Measurements from ENCODE around the gene LRRC75A. TPM values are rescaled to one million over a fixed set of nuclear protein-coding genes. Genes with fewer than 3 reads are reported as not detected.

Gene LRRC75A
- polyA plus RNA-seq, 1 donor (not counting 4 experiments of a cell fraction or from before 2014, with no cell fraction given) = not detected

GRCh38 chr17:16474012-16474725 is 17.8 kb downstream of the LRRC75A start:
- Histone ChIP-seq H3K4me2 (ENCODE audit: control insufficient read depth, extremely low read depth, insufficient read depth, low read depth, low read length) (no peak overlapping the region), H3K4me1 (ENCODE audit: control insufficient read depth, extremely low read depth, insufficient read depth, low read length) (no peaks in the 10 kb centered on the region), H3K79me2 (ENCODE audit: control insufficient read depth, insufficient read depth, low read length) (no peaks in the 10 kb centered on the region), H3K27me3 (ENCODE audit: control insufficient read depth, extremely low read depth, insufficient read depth, low read length) (peaks cover 14% of the 10 kb centered on the region), H3K9me3 (ENCODE audit: control insufficient read depth, low read depth, low read length) (no peaks in the 10 kb centered on the region), H3K27ac (ENCODE audit: control insufficient read depth, insufficient read depth, low read length) (no peak overlapping the region), H2AFZ (ENCODE audit: control insufficient read depth, low read length) (no peak overlapping the region), H3K9ac (ENCODE audit: control insufficient read depth, extremely low read depth, insufficient read depth, low read length) (no peak overlapping the region), H3K36me3 (ENCODE audit: control insufficient read depth in 2 of 2, extremely low read depth in 1 of 2, insufficient read depth in 2 of 2, low read length in 2 of 2) (no peaks in the 10 kb centered on the region), H3K4me3 (ENCODE audit: control insufficient read depth in 2 of 3, extremely low read depth in 1 of 3, insufficient read depth in 2 of 3, low read depth in 1 of 3, low read length in 3 of 3) (no peak overlapping the region), H3K9me1 (ENCODE audit: control insufficient read depth, extremely low read depth, insufficient read depth, low read length) (no peaks in the 10 kb centered on the region), H4K20me1 (ENCODE audit: control insufficient read depth, extremely low read depth, insufficient read depth, low read length) (no peaks in the 10 kb centered on the region)
- DNase-seq (ENCODE audit: low read depth, low spot score) = no peak
- no peak for FAIRE-seq
- TF ChIP-seq CTCF (optimal IDR thresholded peaks at IDR 0.05 in 1 of 3, IDR thresholded peaks at IDR 0.05 in 1 of 3, conservative IDR thresholded peaks at IDR 0.05 in 1 of 3; ENCODE audit: extremely low read depth in 1 of 3, insufficient read depth in 2 of 3, low read length in 3 of 3) (no peak), EZH2 (IDR thresholded peaks at IDR 0.05; ENCODE audit: low read length) (no peak)
- dilution Hi-C loops (cut with MboI; ENCODE audit: extremely low pct_ligation_motif_present, low sequenced_read_pairs) = no loop called here

GRCh38 chr17:16473044-16474011 is 18.7 kb downstream of the LRRC75A start:
- H3K4me1 ChIP-seq (ENCODE audit: control insufficient read depth, extremely low read depth, insufficient read depth, low read length) = no peaks in the 10 kb centered on the region
- H3K9me3 ChIP-seq (ENCODE audit: control insufficient read depth, low read depth, low read length) = no peaks in the 10 kb centered on the region
- H4K20me1 ChIP-seq (ENCODE audit: control insufficient read depth, extremely low read depth, insufficient read depth, low read length) = no peaks in the 10 kb centered on the region
- H3K79me2 ChIP-seq (ENCODE audit: control insufficient read depth, insufficient read depth, low read length) = no peaks in the 10 kb centered on the region
- no peaks in the 10 kb centered on the region for H3K36me3 ChIP-seq (ENCODE audit: control insufficient read depth in 2 of 2, extremely low read depth in 1 of 2, insufficient read depth in 2 of 2, low read length in 2 of 2)
- peaks cover 9% of the 10 kb centered on the region for H3K27me3 ChIP-seq (ENCODE audit: control insufficient read depth, extremely low read depth, insufficient read depth, low read length)
- H2AFZ ChIP-seq (ENCODE audit: control insufficient read depth, low read length) = no peak overlapping the region
- H3K9ac ChIP-seq (ENCODE audit: control insufficient read depth, extremely low read depth, insufficient read depth, low read length) = no peak overlapping the region
- FAIRE-seq = no peak
- dilution Hi-C loops (cut with MboI; ENCODE audit: extremely low pct_ligation_motif_present, low sequenced_read_pairs) = no loop called here
- no peak for DNase-seq (ENCODE audit: low read depth, low spot score)
- no peak overlapping the region for H3K4me3 ChIP-seq (ENCODE audit: control insufficient read depth in 2 of 3, extremely low read depth in 1 of 3, insufficient read depth in 2 of 3, low read depth in 1 of 3, low read length in 3 of 3)
- H3K4me2 ChIP-seq (ENCODE audit: control insufficient read depth, extremely low read depth, insufficient read depth, low read depth, low read length) = no peak overlapping the region
- no peaks in the 10 kb centered on the region for H3K9me1 ChIP-seq (ENCODE audit: control insufficient read depth, extremely low read depth, insufficient read depth, low read length)
- no peak for TF ChIP-seq CTCF (optimal IDR thresholded peaks at IDR 0.05 in 1 of 3, IDR thresholded peaks at IDR 0.05 in 1 of 3, conservative IDR thresholded peaks at IDR 0.05 in 1 of 3; ENCODE audit: extremely low read depth in 1 of 3, insufficient read depth in 2 of 3, low read length in 3 of 3)
- no peak for TF ChIP-seq EZH2 (IDR thresholded peaks at IDR 0.05; ENCODE audit: low read length)
- H3K27ac ChIP-seq (ENCODE audit: control insufficient read depth, insufficient read depth, low read length) = no peak overlapping the region

Measured in keratinocyte (primary cell).